Thymus (tissue), 11 donors: ENCODE measurements around the gene ADD3. TPM values are rescaled to one million over a fixed set of nuclear protein-coding genes. Genes with fewer than 3 reads are reported as not detected.

ENCODE experiments used
- DNase-seq, 9 donors: peaks; one replicate each; pipeline ENCODE4 v3.0.0-alpha.2; 2013; ENCODE audit warnings: low spot score in 9 of 9, low read depth in 6 of 9, missing footprints in 1 of 9
- H3K27ac ChIP-seq, 2 donors: one replicate each; pipeline ENCODE4 v1.5.1; 2013; ENCODE audit warnings: control low read depth in 1 of 2, low read depth in 1 of 2, low read length in 1 of 2, mild to moderate bottlenecking in 1 of 2, moderate library complexity in 1 of 2
- H3K27me3 ChIP-seq, 2 donors: one replicate each; pipeline ENCODE4 v1.5.1; 2013; ENCODE audit warnings: low read length in 1 of 2; ENCODE audit not compliant: control insufficient read depth in 2 of 2, insufficient read depth in 1 of 2
- H3K36me3 ChIP-seq, 2 donors: one replicate each; pipeline ENCODE4 v1.5.1; 2013; ENCODE audit warnings: low read length in 1 of 2, mild to moderate bottlenecking in 1 of 2, moderate library complexity in 1 of 2; ENCODE audit not compliant: control insufficient read depth in 2 of 2, insufficient read depth in 2 of 2
- H3K4me1 ChIP-seq, 2 donors: one replicate each; pipeline ENCODE4 v1.5.1; 2013; ENCODE audit warnings: low read length in 2 of 2; ENCODE audit not compliant: control insufficient read depth in 2 of 2, insufficient read depth in 2 of 2
- H3K4me3 ChIP-seq, 2 donors: one replicate each; pipeline ENCODE4 v1.5.1; 2013; ENCODE audit warnings: low read length in 2 of 2, control low read depth in 1 of 2, mild to moderate bottlenecking in 1 of 2
- H3K9me3 ChIP-seq, 2 donors: one replicate each; pipeline ENCODE4 v1.5.1; 2013; ENCODE audit warnings: low read length in 1 of 2, mild to moderate bottlenecking in 1 of 2; ENCODE audit not compliant: control insufficient read depth in 2 of 2, insufficient read depth in 1 of 2
- WGBS: extraction: QIAGEN DNeasy Blood & Tissue Kit; methylation state at CpG from one replicate; pipeline ENCODE4 v1.1.7; 2013; 5-methylcytosine and 5-hydroxymethylcytosine counted together
- polyA plus RNA-seq: library from polyadenylated mRNA; stranded (reverse); fragments of 200-250 nt; gene quantifications from one replicate; pipeline ENCODE4 v1.2.3, GENCODE V29; 2013
- total RNA-seq: library from RNA; stranded (reverse); fragments of 120-200 nt; gene quantifications from one replicate; pipeline ENCODE4 v1.2.4, GENCODE V29; 2013
- donor health status: healthy.

The ADD3 gene
- total and polyA plus RNA-seq, 2 donors, result 112 to 217 TPM

DNA sequence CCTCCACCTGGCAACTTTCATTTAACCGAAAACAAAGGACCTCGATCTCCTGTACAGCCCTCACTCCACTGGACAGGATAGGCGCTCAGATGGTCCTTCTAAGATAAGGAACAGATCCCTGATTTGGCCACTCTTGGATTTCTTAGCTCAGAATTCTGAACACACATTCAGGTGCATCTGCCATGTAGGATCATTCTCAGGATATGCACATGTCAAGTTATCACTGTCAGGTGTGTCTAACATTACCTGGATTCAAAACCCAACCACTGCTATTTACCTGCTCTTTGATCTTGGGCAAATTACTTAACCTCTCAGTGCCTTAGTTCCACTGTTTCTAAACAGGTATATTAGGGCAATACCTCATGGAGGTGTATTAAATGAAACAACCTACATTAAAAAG is 12.2 kb upstream of the ADD3 start:
- no peak overlapping the region for H3K27ac ChIP-seq
- H3K4me1 ChIP-seq, result no peaks in the 10 kb centered on the region
- H3K27me3 ChIP-seq, result no peaks in the 10 kb centered on the region
- 98% methylated on average over 3 of the region's 3 CpGs for WGBS
- H3K4me3 ChIP-seq, result no peak overlapping the region
- no peaks in the 10 kb centered on the region for H3K9me3 ChIP-seq
- no peak for DNase-seq
- H3K36me3 ChIP-seq, result no peaks in the 10 kb centered on the region

- Histone ChIP-seq H3K27ac (no peak overlapping the region), H3K4me1 (no peaks in the 10 kb centered on the region), H3K9me3 (no peaks in the 10 kb centered on the region), H3K36me3 (no peaks in the 10 kb centered on the region), H3K4me3 (no peak overlapping the region), H3K27me3 (no peaks in the 10 kb centered on the region)
- 56% methylated on average over 2 of the region's 2 CpGs for WGBS
- DNase-seq, result no peak
These were observed 11.6 kb upstream of the ADD3 start for GRCh38 chr10:109996225-109996624.

DNA sequence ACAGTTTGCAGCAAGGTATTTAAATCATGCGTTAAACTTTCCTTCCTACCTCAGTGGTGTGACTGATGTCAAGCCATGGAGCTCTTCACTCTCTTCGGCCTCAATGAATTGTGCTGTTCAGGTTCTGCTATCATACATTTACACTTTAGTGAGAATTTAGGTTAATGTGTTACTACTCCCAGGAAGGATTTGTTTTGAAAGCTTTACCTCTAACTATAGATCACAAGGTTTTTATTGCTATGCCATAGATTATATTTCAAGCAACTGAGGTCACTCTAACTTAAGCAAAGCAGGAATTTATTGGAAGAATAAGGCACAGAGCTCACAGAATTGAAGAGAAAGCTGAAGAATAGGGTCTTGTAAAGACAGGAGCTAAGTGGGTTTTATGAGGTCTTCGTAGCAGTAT is 11.0 kb upstream of the ADD3 start:
- Histone ChIP-seq H3K27ac (no peak overlapping the region), H3K27me3 (no peaks in the 10 kb centered on the region), H3K4me3 (no peak overlapping the region), H3K4me1 (no peaks in the 10 kb centered on the region), H3K36me3 (no peaks in the 10 kb centered on the region), H3K9me3 (no peaks in the 10 kb centered on the region)
- DNase-seq, result no peak
- WGBS, result 92% methylated on average over 3 of the region's 3 CpGs

- Histone ChIP-seq H3K9me3 (no peaks in the 10 kb centered on the region), H3K27ac (no peak overlapping the region), H3K4me3 (no peak overlapping the region), H3K4me1 (no peaks in the 10 kb centered on the region), H3K36me3 (no peaks in the 10 kb centered on the region), H3K27me3 (no peaks in the 10 kb centered on the region)
- DNase-seq, result no peak
- WGBS, result over 99% methylated on average over 2 of the region's 2 CpGs
These were observed 10.6 kb upstream of the ADD3 start for GRCh38 chr10:109997233-109997632.

- no peaks in the 10 kb centered on the region for H3K9me3 ChIP-seq
- no peaks in the 10 kb centered on the region for H3K36me3 ChIP-seq
- no peaks in the 10 kb centered on the region for H3K27me3 ChIP-seq
- WGBS, result 89% methylated on average over 1 of the region's 1 CpG
- no peaks in the 10 kb centered on the region for H3K4me1 ChIP-seq
- DNase-seq, result no peak
- no peak overlapping the region for H3K27ac ChIP-seq
- no peak overlapping the region for H3K4me3 ChIP-seq
These were observed 9.3 kb upstream of the ADD3 start for GRCh38 chr10:109998513-109998912.

- Histone ChIP-seq H3K9me3 (no peaks in the 10 kb centered on the region), H3K4me3 (no peak overlapping the region), H3K27me3 (no peaks in the 10 kb centered on the region), H3K36me3 (no peaks in the 10 kb centered on the region), H3K27ac (no peak overlapping the region), H3K4me1 (peaks cover 5 to 9% of the 10 kb centered on the region in 2 donors)
- DNase-seq, result no peak
- 97% methylated on average over 2 of the region's 2 CpGs for WGBS
These were observed 4.8 kb upstream of the ADD3 start for GRCh38 chr10:110002801-110003523.

DNA sequence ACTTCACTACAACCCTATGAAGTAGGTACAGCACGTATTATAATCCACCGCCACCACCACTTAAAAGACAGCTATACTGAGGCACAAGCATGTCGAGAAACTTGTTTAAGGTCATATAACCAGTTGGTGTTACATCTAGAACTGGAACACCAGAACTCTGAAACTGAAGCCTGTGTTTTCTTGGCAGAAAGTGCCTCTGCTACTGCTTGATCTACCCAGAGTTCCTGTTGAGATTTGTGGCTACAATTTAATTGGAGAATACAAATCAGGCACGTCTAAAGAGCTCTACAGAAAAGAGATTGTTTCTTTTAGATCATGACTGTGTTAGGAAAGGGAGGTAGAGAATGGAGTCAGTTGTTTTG is 4.3 kb upstream of the ADD3 start:
- Histone ChIP-seq H3K4me1 (peaks cover 5 to 9% of the 10 kb centered on the region in 2 donors), H3K9me3 (no peaks in the 10 kb centered on the region), H3K4me3 (no peak overlapping the region), H3K27ac (no peak overlapping the region), H3K27me3 (no peaks in the 10 kb centered on the region), H3K36me3 (no peaks in the 10 kb centered on the region)
- 73% methylated on average over 4 of the region's 4 CpGs for WGBS
- no peak for DNase-seq

- H3K36me3 ChIP-seq, result no peaks in the 10 kb centered on the region
- H3K4me1 ChIP-seq, result peaks cover 15 to 18% of the 10 kb centered on the region in 2 donors
- WGBS, result 89% methylated on average over 8 of the region's 8 CpGs
- H3K27me3 ChIP-seq, result no peaks in the 10 kb centered on the region
- H3K9me3 ChIP-seq, result no peaks in the 10 kb centered on the region
- H3K4me3 ChIP-seq, result no peak overlapping the region
- no peak overlapping the region for H3K27ac ChIP-seq
- peak in 1 of 9 donors; percentile 17 for DNase-seq
These were observed 2.1 kb upstream of the ADD3 start for GRCh38 chr10:110005719-110006118.

DNA sequence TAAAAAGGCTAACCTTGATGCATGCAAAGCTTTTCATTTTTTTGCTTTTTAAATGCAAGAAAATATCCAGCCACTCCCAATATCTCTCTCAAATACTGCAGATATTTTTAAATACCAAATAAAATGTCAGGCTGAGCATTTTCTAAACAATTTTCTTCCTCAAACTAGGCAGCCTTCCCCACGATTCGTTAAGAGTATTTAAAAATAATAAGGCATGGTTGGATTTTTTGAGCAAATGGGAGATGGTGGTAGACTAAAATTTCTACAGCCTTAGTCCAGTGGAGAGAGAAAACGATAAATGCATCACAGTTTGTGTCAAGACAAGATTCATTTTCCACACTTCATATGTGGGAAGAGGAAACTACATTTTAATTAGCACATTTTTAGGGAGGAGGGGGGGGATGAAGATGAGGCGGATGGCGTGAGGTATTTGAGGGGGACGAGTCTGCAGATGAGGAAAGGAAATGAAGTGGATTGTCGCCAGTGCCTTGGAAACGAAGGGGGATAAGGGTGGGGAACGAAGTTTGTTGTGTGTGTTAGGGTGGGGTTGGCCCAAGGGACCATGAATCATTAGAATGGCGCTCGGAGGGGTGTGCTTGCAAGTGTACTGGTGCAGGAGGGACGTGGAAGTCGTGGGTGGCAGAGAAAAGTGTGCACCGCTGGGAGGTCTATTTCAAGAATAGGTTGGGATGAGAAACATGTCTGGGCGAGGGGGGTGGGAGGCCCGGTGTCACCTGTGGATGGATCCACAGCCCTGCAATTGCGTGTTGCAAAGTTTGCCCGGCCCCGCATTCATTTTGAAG is 1.2 kb upstream of the ADD3 start:
- peak in 1 of 9 donors; percentile 13 for DNase-seq
- Histone ChIP-seq H3K4me1 (peaks cover 19 to 20% of the 10 kb centered on the region in 2 donors), H3K36me3 (no peaks in the 10 kb centered on the region), H3K9me3 (no peaks in the 10 kb centered on the region), H3K27ac (peak overlapping the region; percentile 58 to 97), H3K27me3 (no peaks in the 10 kb centered on the region), H3K4me3 (peak overlapping the region; percentile 78)
- WGBS, result 80% methylated on average over 19 of the region's 19 CpGs
